ENCODE measurements around the gene SSTR5. TPM values are rescaled to one million over a fixed set of nuclear protein-coding genes. Genes with fewer than 3 reads are reported as not detected.

SSTR5 gene
- total and polyA plus RNA-seq, 11 donors = 0.22 to 20.1 (median 3.6) TPM

DNA sequence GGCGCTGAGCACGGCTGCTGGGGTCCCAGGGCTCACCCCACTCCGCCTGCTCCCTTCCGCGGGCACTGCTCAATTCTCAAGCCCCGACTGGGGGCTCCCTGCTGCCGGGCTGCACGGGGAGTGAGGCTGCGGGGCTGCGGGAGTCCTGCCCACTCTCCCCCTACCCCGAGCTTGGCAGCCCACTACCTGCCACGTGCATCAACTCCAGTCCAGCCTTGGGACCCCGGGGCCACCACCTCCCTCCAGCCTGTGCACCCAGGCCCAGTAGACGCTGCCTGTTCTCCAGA lies 43.3 kb upstream of the SSTR5 start:
- WGBS, 4 donors = 47 to 58% (median 54%) methylated on average over 6 to 14 of the region's 14 CpGs
- Histone ChIP-seq H3K27me3 (peaks cover under 1 to 48% (median 18%) of the 10 kb centered on the region in 9 donors), H3K4me3 (no peak overlapping the region), H3K27ac (no peak overlapping the region), H3K36me3 (no peaks in the 10 kb centered on the region), H3K4me1 (peaks cover 0 to 21% (median 0%) of the 10 kb centered on the region in 12 donors), H3K9me3 (no peaks in the 10 kb centered on the region)
- ATAC-seq (no peak), DNase-seq (no peak)
- no peak for TF ChIP-seq POLR2A (IDR thresholded peaks at IDR 0.05)
- TF ChIP-seq, protein P1, sequence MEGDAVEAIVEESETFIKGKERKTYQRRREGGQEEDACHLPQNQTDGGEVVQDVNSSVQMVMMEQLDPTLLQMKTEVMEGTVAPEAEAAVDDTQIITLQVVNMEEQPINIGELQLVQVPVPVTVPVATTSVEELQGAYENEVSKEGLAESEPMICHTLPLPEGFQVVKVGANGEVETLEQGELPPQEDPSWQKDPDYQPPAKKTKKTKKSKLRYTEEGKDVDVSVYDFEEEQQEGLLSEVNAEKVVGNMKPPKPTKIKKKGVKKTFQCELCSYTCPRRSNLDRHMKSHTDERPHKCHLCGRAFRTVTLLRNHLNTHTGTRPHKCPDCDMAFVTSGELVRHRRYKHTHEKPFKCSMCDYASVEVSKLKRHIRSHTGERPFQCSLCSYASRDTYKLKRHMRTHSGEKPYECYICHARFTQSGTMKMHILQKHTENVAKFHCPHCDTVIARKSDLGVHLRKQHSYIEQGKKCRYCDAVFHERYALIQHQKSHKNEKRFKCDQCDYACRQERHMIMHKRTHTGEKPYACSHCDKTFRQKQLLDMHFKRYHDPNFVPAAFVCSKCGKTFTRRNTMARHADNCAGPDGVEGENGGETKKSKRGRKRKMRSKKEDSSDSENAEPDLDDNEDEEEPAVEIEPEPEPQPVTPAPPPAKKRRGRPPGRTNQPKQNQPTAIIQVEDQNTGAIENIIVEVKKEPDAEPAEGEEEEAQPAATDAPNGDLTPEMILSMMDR (IDR thresholded peaks at IDR 0.05) = no peak
- intact Hi-C loops (cut with DNase I) = no loop called here

DNA sequence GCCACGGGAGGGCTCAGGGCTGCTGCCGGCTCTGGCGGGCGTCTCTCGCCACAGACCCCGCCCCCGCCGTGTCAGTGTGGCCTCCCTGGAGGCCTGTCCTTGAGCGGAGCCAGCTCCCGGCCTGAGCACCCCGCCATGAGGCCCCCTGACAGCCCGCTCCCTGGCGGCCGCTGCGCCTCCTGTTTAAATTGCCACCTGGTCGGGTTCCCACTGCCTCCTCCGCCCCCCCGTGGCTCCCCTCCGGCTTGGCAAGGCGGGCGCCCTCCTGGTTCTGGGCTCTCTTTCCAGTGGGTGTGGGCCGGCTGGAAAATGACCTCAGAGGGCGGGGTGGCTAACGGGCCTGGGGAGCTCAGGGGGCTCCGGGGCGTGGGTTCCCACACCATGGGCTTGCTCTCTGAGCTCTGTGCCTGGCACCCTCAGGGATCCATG lies 42.1 kb upstream of the SSTR5 start:
- TF ChIP-seq POLR2A (IDR thresholded peaks at IDR 0.05) = no peak
- TF ChIP-seq, protein P1 (IDR thresholded peaks at IDR 0.05) = peak in 1 of 12 donors; percentile 7
- H3K4me3 ChIP-seq = peak overlapping the region in 1 of 12 donors; percentile 7
- ATAC-seq (peak in 3 of 4 donors; percentile 33 to 50 (median 47)), DNase-seq (peak in 1 of 5 donors; percentile 63)
- H3K9me3 ChIP-seq = no peaks in the 10 kb centered on the region
- intact Hi-C loops (cut with DNase I) = no loop called here
- H3K27me3 ChIP-seq = peaks cover 0 to 44% (median 18%) of the 10 kb centered on the region in 9 donors
- H3K4me1 ChIP-seq = peaks cover 0 to 21% (median 0%) of the 10 kb centered on the region in 12 donors
- H3K27ac ChIP-seq = no peak overlapping the region
- no peaks in the 10 kb centered on the region for H3K36me3 ChIP-seq
- 26 to 50% (median 41%) methylated on average over 9 to 26 of the region's 26 CpGs for WGBS, 4 donors

DNA sequence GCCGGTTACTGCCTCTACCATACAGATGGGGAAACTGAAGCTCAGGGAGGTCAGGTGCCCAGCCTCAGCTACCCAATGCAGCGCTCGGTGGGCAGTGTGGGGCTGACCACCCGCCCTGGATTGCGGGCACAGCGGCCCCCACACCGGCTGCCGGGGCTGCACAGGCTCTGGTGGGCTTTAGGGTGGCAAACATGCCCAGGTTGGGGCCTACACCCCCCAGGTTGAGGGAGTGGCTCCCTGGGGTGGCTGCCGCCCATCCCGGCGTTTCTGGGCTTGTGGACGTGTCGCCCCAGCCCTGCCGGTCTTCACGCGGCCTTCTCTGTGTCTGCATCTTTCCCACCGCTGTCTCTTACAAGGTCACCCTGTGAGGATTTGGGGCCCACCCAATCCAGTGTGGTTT lies 40.9 kb upstream of the SSTR5 start:
- no peak for TF ChIP-seq POLR2A (IDR thresholded peaks at IDR 0.05)
- TF ChIP-seq, protein P1 (IDR thresholded peaks at IDR 0.05) = no peak
- 90 to 96% (median 94%) methylated on average over 6 to 17 of the region's 17 CpGs for WGBS, 4 donors
- ATAC-seq = no peak
- Histone ChIP-seq H3K27ac (no peak overlapping the region), H3K36me3 (no peaks in the 10 kb centered on the region), H3K9me3 (no peaks in the 10 kb centered on the region), H3K4me3 (no peak overlapping the region), H3K27me3 (peaks cover under 1 to 55% (median 27%) of the 10 kb centered on the region in 9 donors), H3K4me1 (peaks cover 0 to 21% (median 0%) of the 10 kb centered on the region in 12 donors)
- no peak for DNase-seq
- intact Hi-C loops (cut with DNase I) = no loop called here

DNA sequence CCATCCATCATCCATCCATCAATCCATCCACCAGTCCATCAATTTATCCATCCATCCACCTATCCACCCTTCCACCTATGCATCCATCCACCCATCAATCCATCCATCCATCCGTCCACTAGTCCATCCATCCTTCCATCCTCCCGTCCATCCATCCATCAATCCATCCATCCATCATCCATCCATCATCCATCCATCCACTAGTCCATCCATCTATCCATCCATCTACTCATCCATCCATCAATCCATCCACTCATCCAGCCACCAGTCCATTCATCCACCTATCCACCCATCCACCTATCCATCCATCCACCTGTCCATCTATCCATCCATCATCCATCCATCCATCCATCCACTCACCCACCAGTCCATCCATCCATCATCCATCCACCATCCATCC lies 39.9 kb upstream of the SSTR5 start:
- no peak overlapping the region for H3K4me3 ChIP-seq
- intact Hi-C loops (cut with DNase I) = no loop called here
- DNase-seq (no peak), ATAC-seq (no peak)
- H3K27ac ChIP-seq = no peak overlapping the region
- no peaks in the 10 kb centered on the region for H3K36me3 ChIP-seq
- WGBS, 4 donors = 90 to 98% (median 93%) methylated on average over 2 of the region's 2 CpGs
- peaks cover 0 to 21% (median 0%) of the 10 kb centered on the region in 12 donors for H3K4me1 ChIP-seq
- peaks cover 5 to 65% (median 29%) of the 10 kb centered on the region in 9 donors for H3K27me3 ChIP-seq
- no peak for TF ChIP-seq POLR2A (IDR thresholded peaks at IDR 0.05)
- TF ChIP-seq, protein P1 (IDR thresholded peaks at IDR 0.05) = no peak
- no peaks in the 10 kb centered on the region for H3K9me3 ChIP-seq

Data from heart left ventricle (tissue), 16 donors.